Measurements from ENCODE around the gene CCDC83.

GRCh38 chr11:85902353-85902752 lies 47.2 kb downstream of the CCDC83 start:
- no peak for TF ChIP-seq CTCF (IDR thresholded peaks at IDR 0.05)
- no peak for TF ChIP-seq ZFX (IDR thresholded peaks at IDR 0.05; ENCODE audit: borderline replicate concordance)

All from 22Rv1 (cell line).